ENCODE data around the gene IL13RA1. TPM values are rescaled to one million over a fixed set of nuclear protein-coding genes. Genes with fewer than 3 reads are reported as not detected.
A peak's percentile ranks its signal among the peaks of the same experiment; 100 is the strongest.
"Not testable (repeated sequence)": the region's sequence is repeated elsewhere in the genome, so short reads cannot be mapped to it uniquely, and the experiment has no call there.

The IL13RA1 gene
- total RNA-seq, 1 experiment from 2014 or later: 34.2 TPM

- DNase-seq (ENCODE audit: low read depth): no peak
These were observed 52.2 kb downstream of the IL13RA1 start for GRCh38 chrX:118779581-118779980.

- no peak for DNase-seq (ENCODE audit: low read depth)
These were observed 53.1 kb downstream of the IL13RA1 start for GRCh38 chrX:118780509-118780908.

GRCh38 chrX:118780911-118781310 lies 53.5 kb downstream of the IL13RA1 start:
- no peak for DNase-seq (ENCODE audit: low read depth)

- DNase-seq (ENCODE audit: low read depth): no peak
These were observed 68.3 kb downstream of the IL13RA1 start for GRCh38 chrX:118795528-118796280.

GRCh38 chrX:118802857-118803256 lies 75.5 kb downstream of the IL13RA1 start:
- no peak for DNase-seq (ENCODE audit: low read depth)

- peak; percentile 47 for DNase-seq (ENCODE audit: low read depth)
These were observed 80.0 kb downstream of the IL13RA1 start for GRCh38 chrX:118807151-118808017.

- DNase-seq (ENCODE audit: low read depth): not testable (repeated sequence)
These were observed 89.9 kb downstream of the IL13RA1 start for GRCh38 chrX:118817257-118817656.

- no peak for DNase-seq (ENCODE audit: low read depth)
These were observed 96.1 kb downstream of the IL13RA1 start, which contains the start of gene ZCCHC12 for GRCh38 chrX:118823263-118824172. ZCCHC12 (plus strand) TSS chrX:118823824; CDS start chrX:118825245, 1,421 bp downstream.

- no peak for DNase-seq (ENCODE audit: low read depth)
These were observed 96.8 kb downstream of the IL13RA1 start for GRCh38 chrX:118824173-118824730.

- no peak for DNase-seq (ENCODE audit: low read depth)
These were observed 97.8 kb downstream of the IL13RA1 start for GRCh38 chrX:118825227-118825626.

GRCh38 chrX:118839334-118839958 lies 112.0 kb downstream of the IL13RA1 start:
- DNase-seq (ENCODE audit: low read depth): peak; percentile 29

Other genes starting within 250 kb of the IL13RA1 start
- gene DOCK11, start 231.8 kb upstream of the IL13RA1 start, total RNA-seq (2014; rRNA removed): 4.2 and 5.5 TPM in 2 replicates
- gene ZCCHC12, start 96.2 kb downstream of the IL13RA1 start, total RNA-seq (2014; rRNA removed): 0.19 TPM in 1 of 2 replicates, not detected in the other
- 0.06 and 0.19 TPM in 2 replicates for gene LONRF3, start 247.0 kb downstream of the IL13RA1 start, total RNA-seq (2014; rRNA removed)

Measured in LHCN-M2 (cell line).